NCI-H1436 (cell line): ENCODE measurements around the gene CACNB2.
"Not testable (repeated sequence)": the region's sequence is repeated elsewhere in the genome, so short reads cannot be mapped to it uniquely, and the experiment has no call there.

ENCODE experiments used
- DNase-seq: peaks from one replicate; lab custom pipeline; 2025; lab: John Stamatoyannopoulos, UW

The CACNB2 gene

DNA sequence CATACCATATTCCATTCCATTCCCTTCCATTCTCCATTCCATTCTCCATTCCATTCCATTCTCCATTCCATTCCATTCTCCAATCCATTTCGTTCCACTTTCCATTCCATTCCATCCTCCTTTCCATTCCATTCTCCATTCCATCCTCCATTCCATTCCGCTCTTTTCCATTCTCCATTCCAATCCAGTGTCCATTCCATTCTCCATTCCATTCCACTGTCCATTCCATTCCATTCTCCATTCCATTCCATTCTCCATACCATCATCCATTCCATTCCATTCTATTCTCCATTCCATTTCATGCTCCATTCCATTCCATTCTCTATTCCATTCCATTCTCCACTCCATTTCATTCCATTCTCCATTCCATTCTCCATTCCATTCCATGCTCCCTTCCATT lies 430.2 kb downstream of the CACNB2 start:
- not testable (repeated sequence) for DNase-seq

DNA sequence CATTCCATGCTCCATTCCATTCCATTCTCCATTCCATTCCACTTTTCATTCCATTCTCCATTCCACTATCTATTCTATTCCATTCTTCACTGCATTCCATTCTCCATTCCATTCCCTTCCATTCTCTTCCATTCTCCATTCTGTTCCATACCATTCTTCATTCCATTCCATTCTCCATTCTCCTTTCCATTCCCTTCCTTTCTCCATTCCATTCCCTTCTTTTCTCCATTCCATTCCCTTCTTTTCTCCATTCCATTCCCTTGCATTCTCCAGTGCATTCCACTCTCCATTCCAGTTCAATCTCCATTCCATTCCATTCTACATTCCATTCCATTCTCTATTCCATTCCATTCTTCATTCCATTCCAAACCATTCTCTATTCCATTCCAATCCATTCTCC lies 430.9 kb downstream of the CACNB2 start:
- DNase-seq: no peak

GRCh38 chr10:18571780-18572179 lies 431.6 kb downstream of the CACNB2 start:
- DNase-seq: no peak

DNA sequence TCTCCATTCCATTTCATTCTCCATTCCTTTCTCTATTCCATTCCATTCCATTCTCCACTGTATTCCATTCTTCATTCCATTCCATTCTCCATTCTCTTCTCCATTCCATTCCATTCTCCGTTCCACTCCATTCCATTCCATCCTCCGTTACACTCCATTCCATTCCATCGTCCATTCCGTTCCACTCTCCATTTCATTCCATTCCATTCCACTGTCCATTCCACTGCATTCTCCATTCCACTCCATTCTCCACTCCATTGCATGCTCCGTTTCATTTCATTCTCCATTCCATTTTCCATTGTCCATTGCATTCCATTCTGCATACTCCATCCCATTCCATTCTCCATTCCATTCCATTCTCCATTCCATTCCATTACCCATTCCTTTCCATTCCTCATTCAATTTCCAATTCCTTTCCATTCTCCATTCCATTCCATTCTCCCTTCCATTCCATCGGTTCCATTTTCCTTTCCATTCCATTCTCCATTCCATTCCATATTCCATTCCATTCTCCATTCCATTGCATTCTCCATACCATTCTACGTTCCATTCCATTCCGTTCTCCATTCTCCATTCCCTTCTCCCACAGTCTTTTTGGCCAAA lies 432.8 kb downstream of the CACNB2 start:
- DNase-seq: no peak

DNA sequence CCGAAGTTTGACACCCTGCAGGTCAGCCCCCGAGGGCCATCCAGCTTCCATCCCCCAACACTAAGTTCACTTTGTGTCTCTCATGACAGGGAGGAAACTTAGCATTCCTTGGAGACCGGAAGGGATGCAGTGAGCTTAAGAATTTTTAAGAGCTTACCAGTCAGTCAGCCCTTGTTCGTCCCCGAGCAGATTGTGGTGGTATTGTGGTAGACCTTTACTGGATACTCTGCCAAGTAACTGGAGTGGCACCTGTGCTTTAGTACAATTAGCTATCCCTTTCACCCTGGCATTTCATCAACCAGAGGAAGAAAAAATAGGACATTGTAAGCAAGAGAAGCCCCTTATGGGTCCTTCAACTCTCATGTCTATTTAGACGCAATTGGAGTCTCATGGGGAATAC lies 436.4 kb downstream of the CACNB2 start:
- no peak for DNase-seq

GRCh38 chr10:18577823-18578685 lies 437.8 kb downstream of the CACNB2 start:
- DNase-seq: no peak

DNA sequence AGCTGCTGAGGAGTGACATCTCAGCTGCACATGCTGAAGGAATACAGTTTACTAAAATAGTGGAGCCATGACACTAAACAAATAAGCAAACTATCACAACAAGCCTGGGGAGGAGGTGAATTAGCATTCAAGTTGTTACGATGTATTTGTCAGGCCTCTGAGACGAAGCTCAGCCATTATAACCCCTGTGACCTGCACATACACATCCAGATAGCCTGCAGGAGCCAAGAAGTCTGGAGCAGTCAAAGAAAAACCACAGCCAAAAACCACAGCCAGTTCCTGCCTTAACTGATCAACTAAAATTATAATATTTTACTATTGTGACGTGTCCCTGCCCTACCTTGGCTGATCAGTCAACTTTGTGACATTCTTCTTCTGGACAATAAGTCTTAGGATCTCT lies 442.6 kb downstream of the CACNB2 start:
- no peak for DNase-seq

DNA sequence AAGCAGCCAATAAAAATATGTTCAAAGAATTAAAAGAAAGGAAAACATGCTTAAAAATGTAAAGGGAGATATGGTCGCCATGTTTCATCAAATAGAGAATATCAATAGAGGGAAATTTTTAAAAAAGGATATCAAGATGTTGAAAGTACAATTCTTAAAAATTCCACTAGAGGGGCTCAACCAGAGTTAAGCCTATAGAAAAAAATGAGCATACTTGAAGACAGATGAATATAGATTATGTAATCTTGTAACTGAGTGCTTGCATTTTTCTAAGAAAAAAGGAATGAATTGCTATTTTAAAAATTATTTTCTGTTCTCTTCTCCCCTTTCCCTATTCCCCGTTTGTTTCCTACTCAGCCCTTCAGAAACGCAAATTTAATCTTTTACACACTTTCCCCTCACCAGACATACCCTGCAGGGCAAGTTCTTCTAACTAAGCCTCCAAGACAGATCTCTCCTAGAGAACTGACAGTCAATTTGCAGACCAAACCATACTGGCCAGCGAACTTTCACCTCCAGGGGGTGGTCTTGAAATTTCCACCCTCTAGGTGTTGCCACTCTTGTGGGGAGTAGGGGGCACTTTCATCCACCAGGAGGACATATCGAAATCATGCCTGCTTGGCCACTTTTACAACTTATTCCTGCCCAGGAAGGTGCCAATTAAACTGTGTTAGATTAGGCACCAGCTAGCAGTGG lies 443.5 kb downstream of the CACNB2 start:
- DNase-seq: no peak

DNA sequence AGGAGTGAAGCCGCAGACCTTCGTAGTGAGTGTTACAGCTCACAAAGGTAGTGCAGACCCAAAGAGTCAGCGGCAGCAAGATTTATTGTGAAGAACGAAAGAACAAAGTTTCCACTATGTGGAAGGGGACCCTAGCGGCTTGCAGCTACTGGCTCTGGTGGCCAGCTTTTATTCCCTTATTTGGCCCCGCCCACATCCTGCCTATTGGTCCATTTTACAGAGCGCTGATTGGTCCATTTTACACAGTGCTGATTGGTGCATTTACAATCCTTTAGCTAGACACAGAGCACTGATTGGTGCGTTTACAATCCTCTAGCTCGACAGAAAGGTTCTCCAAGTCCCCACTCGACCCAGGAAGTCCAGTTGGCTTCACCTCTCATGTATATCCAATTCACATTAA lies 446.4 kb downstream of the CACNB2 start:
- DNase-seq: not testable (repeated sequence)

DNA sequence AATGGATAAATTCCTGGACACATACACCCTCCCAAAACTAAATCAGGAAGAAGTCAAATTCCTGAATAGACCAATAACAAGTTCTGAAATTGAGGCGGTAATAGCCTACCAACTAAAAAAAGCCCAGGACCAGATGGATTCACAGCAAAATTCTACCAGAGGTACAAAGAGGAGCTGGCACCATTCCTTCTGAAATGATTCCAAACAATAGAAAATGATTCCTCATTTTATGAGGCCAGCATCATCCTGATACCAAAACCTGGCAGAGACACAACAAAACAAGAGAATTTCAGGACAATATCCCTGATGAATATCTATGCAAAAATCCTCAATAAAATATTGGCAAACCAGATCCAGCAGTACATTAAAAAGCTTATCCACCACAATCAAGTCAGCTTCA lies 450.9 kb downstream of the CACNB2 start:
- not testable (repeated sequence) for DNase-seq
